Thyroid gland (tissue), 4 donors: ENCODE measurements around the gene TRAPPC6A. TPM values are rescaled to one million over a fixed set of nuclear protein-coding genes. Genes with fewer than 3 reads are reported as not detected.

Experiments used
- DNase-seq, 2 donors: peaks; one replicate each; pipeline ENCODE4 v3.0.0-alpha.2; 2019
- H3K27ac ChIP-seq, 3 donors: fragments of 200-600 bp; sonication (generic); 1 replicate in 2 of 3; 2 replicates in 1 of 3; pipeline ENCODE4 v1.5.1; 2016 to 2019; ENCODE audit warnings: mild to moderate bottlenecking in 1 of 3, moderate library complexity in 1 of 3
- H3K27me3 ChIP-seq: fragments of 200-600 bp; sonication (generic); one replicate; pipeline ENCODE4 v1.5.1; 2019
- H3K36me3 ChIP-seq, 2 donors: fragments of 200-600 bp; sonication (generic); one replicate each; pipeline ENCODE4 v1.5.1; 2016 to 2019
- H3K4me1 ChIP-seq, 2 donors: fragments of 200-600 bp; sonication (generic); one replicate each; pipeline ENCODE4 v1.5.1; 2017 to 2019
- H3K4me3 ChIP-seq, 3 donors: fragments of 200-600 bp; sonication (generic); replicated peaks in 1 of 3; 1 replicate in 2 of 3; 2 replicates in 1 of 3; pipeline ENCODE4 v1.5.1; 2016; ENCODE audit warnings: mild to moderate bottlenecking in 1 of 3
- H3K9me3 ChIP-seq: fragments of 200-600 bp; sonication (generic); one replicate; pipeline ENCODE4 v1.5.1; 2017
- POLR2A ChIP-seq, 2 donors: fragments of 450-650 bp; IDR thresholded peaks; one replicate each; pipeline ENCODE4 v1.6.1; 2017; ENCODE audit warnings: antibody characterized with exemption in 2 of 2, mild to moderate bottlenecking in 2 of 2, moderate library complexity in 1 of 2
- WGBS, 2 donors: methylation state at CpG; one replicate each; pipeline ENCODE4 v1.1.5; 2017; 5-methylcytosine and 5-hydroxymethylcytosine counted together
- intact Hi-C: fragments of 100-400 bp; cut with DNase I; formaldehyde crosslinking; loops from one replicate; pipeline ENCODE4 v1.15.1; 2023
- total RNA-seq, 4 donors: library from RNA; depleted of rRNA; stranded (reverse); fragments of >200 nt; gene quantifications; one replicate each; pipeline ENCODE4 v1.2.3, GENCODE V29; 2016
- TF ChIP-seq, protein P1 (sequence below), 6 experiments: fragments of 200-600 bp in 3 of 6; fragments of 450-650 bp in 3 of 6; sonication (generic) in 3 of 6; IDR thresholded peaks; one replicate each; pipeline ENCODE4 v1.5.1; 2016 to 2019; ENCODE audit warnings: antibody characterized with exemption in 6 of 6, mild to moderate bottlenecking in 2 of 6, inconsistent platforms in 1 of 6, moderate library complexity in 1 of 6

Gene TRAPPC6A
- total RNA-seq, 4 donors from 2014 or later: 25.0 to 53.3 (median 38.8) TPM

DNA sequence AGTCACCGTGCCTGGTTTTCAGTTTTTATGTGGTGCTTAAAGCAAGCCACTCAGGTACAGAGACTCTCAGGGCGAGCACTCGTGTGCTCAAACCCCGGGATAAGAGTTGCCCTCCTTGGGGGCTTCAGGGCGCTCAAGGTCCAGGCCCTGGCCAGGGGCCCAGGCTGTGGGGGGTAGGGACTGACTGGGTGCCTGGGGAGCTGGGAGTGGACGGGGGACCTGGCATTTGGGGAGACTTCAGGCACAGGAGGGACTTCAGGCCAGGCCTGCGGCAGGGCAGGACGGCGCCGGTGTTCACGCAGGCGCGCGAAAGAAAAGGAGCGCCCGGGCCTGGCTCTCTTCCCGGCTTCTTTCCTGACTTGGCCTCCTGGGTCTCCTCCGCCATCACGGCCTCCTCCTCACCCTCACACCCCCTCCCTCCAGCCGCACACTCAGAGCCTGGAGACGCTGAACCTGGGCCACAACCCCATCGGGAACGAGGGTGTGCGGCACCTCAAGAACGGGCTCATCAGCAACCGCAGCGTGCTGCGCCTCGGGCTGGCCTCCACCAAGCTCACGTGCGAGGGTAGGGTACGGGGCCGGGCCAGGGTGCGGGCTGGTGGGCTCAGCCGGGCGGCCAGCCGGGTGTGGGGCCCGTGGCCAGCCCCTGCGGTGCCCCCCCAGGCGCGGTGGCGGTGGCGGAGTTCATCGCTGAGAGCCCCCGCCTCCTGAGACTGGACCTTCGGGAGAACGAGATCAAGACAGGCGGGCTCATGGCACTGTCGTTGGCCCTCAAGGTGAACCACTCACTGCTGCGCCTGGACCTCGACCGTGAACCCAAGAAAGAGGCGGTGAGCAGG, 33.4 kb downstream of the TRAPPC6A start:
- no peak overlapping the region for H3K4me3 ChIP-seq
- H3K27me3 ChIP-seq: no peaks in the 10 kb centered on the region
- peak overlapping the region in 2 of 3 donors; percentile 69 to 87 for H3K27ac ChIP-seq
- no peak for TF ChIP-seq POLR2A (IDR thresholded peaks at IDR 0.05)
- TF ChIP-seq, protein P1, sequence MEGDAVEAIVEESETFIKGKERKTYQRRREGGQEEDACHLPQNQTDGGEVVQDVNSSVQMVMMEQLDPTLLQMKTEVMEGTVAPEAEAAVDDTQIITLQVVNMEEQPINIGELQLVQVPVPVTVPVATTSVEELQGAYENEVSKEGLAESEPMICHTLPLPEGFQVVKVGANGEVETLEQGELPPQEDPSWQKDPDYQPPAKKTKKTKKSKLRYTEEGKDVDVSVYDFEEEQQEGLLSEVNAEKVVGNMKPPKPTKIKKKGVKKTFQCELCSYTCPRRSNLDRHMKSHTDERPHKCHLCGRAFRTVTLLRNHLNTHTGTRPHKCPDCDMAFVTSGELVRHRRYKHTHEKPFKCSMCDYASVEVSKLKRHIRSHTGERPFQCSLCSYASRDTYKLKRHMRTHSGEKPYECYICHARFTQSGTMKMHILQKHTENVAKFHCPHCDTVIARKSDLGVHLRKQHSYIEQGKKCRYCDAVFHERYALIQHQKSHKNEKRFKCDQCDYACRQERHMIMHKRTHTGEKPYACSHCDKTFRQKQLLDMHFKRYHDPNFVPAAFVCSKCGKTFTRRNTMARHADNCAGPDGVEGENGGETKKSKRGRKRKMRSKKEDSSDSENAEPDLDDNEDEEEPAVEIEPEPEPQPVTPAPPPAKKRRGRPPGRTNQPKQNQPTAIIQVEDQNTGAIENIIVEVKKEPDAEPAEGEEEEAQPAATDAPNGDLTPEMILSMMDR (IDR thresholded peaks at IDR 0.05): no peak
- WGBS, 2 donors: 34 to 52% methylated on average over 17 to 25 of the region's 53 CpGs
- no peaks in the 10 kb centered on the region for H3K9me3 ChIP-seq
- H3K36me3 ChIP-seq: peaks cover 0 to 24% of the 10 kb centered on the region in 2 donors
- intact Hi-C loops: no loop called here
- DNase-seq: peak; percentile 95 to 98
- H3K4me1 ChIP-seq: peaks cover 0 to 39% of the 10 kb centered on the region in 2 donors

DNA sequence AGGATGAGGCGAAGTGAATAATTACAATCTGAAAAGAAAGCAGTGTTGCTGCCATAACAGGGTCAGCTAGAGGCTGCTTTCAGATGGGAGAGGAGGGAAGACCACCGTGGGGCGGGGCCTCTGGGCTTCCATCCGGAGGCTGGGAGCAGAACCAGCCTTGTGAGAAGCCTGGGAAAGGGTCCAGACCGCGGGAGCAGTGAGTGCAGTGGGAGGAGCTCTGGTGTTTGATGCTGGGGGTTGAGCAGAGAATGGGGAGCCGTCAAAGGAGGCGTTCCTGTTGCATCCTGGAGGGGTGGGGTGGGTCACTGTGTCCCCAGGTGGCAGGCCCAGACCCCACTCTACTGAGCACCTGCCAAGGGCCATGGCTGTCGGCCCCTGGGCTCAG, 35.3 kb downstream of the TRAPPC6A start:
- intact Hi-C loops: no loop called here
- H3K9me3 ChIP-seq: no peaks in the 10 kb centered on the region
- no peaks in the 10 kb centered on the region for H3K27me3 ChIP-seq
- WGBS, 2 donors: 27 to 40% methylated on average over 9 of the region's 9 CpGs
- H3K4me3 ChIP-seq: no peak overlapping the region
- peak overlapping the region in 1 of 3 donors; percentile 32 for H3K27ac ChIP-seq
- no peak for TF ChIP-seq POLR2A (IDR thresholded peaks at IDR 0.05)
- TF ChIP-seq, protein P1 (IDR thresholded peaks at IDR 0.05): no peak
- H3K36me3 ChIP-seq: peaks cover 0 to 24% of the 10 kb centered on the region in 2 donors
- DNase-seq: peak; percentile 55 to 66
- H3K4me1 ChIP-seq: peaks cover 8 to 54% of the 10 kb centered on the region in 2 donors

DNA sequence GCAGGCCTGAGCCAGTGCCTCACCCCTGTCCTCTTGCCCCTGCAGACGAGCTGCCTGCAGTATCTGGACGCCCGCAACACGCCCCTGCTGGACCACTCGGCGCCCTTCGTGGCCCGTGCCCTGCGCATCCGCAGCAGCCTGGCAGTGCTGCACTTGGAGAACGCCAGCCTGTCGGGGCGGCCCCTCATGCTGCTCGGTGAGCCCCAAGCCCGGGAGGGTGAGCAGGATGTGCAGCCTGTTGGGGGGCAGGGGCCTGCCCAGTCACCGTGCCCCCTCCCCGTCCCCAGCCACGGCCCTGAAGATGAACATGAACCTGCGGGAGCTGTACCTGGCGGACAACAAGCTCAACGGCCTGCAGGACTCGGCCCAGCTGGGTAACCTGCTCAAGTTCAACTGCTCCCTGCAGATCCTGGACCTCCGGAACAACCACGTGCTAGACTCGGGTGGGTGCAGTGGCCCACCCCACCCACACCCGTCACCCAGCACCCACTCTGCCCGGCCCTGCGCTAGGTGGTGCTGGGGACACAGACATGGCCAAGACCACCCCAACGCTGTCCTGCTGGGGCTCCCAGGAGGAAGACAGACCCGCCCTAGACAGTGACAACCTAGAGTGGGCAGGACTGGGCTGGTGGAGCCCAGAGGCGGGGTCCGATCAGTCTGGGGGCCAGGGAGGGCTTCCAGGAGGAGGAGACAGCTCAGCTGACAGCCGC, 35.9 kb downstream of the TRAPPC6A start:
- no peak overlapping the region for H3K27ac ChIP-seq
- TF ChIP-seq, protein P1 (IDR thresholded peaks at IDR 0.05): no peak
- no peak for TF ChIP-seq POLR2A (IDR thresholded peaks at IDR 0.05)
- DNase-seq: no peak
- peaks cover 0 to 24% of the 10 kb centered on the region in 2 donors for H3K36me3 ChIP-seq
- peaks cover 14 to 60% of the 10 kb centered on the region in 2 donors for H3K4me1 ChIP-seq
- no peaks in the 10 kb centered on the region for H3K9me3 ChIP-seq
- WGBS, 2 donors: 91 to 94% methylated on average over 10 to 29 of the region's 33 CpGs
- intact Hi-C loops: no loop called here
- no peak overlapping the region for H3K4me3 ChIP-seq
- H3K27me3 ChIP-seq: no peaks in the 10 kb centered on the region

DNA sequence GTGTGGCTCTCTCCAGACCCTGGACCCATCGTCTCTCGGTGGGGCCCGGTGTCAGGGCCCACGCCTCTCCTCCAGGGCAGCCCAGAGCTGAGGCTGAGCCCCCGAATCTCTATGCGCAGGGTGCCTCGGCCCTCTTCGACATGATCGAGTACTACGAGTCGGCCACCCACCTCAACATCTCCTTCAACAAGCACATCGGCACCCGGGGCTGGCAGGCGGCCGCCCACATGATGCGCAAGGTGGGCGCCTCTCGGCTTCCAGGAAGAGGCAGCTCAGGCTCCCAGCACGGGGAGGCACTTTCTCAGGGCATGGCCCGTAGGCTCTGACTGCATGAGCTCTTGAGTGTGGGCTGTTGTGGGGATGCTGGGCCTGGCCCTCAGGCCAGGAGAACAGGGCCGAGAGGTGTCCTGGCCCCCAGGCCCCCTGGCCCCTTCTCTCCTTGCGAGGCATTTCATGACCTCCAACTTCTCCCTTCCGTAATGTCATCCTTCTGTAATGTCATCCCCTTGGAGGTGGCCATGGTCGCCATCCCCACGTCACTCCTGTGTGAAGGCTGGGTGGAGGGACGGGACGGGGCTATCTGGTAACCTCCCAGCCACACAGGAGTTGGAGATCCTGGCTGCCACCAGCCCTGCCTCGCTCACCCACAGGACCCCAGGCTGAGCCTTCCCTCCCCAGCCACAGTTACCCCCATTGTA, 36.7 kb downstream of the TRAPPC6A start:
- DNase-seq: no peak
- no peak overlapping the region for H3K27ac ChIP-seq
- no peak overlapping the region for H3K4me3 ChIP-seq
- intact Hi-C loops: no loop called here
- H3K27me3 ChIP-seq: no peaks in the 10 kb centered on the region
- peaks cover 0 to 22% of the 10 kb centered on the region in 2 donors for H3K36me3 ChIP-seq
- H3K9me3 ChIP-seq: no peaks in the 10 kb centered on the region
- TF ChIP-seq, protein P1 (IDR thresholded peaks at IDR 0.05): no peak
- no peak for TF ChIP-seq POLR2A (IDR thresholded peaks at IDR 0.05)
- peaks cover 20 to 63% of the 10 kb centered on the region in 2 donors for H3K4me1 ChIP-seq
- 94 to 95% methylated on average over 26 to 27 of the region's 28 CpGs for WGBS, 2 donors
